ENCODE results near the gene HOXD13.

The HOXD13 gene

DNA sequence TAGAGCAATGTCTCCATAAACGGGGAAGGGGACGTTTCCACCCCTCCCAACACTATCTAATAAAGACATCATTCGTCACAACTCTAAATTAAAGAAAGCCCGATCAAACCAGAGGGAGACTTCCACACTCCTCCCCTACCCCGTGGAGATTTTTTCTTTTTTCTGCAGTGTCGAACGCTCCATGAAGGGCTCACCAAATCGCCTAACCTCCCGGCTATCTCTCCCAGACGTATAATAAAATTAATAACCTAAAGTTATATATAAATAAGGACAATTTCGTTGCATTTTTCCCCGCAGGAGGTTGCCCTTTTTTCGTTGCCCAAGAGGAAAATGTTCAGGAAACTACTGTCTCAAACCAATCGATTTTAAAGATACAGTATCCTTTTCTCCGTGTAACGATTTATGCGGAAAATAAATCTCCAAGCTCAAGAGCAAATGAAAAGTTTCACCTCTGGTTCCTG lies 11.1 kb upstream of the HOXD13 start:
- no peak for DNase-seq

DNA sequence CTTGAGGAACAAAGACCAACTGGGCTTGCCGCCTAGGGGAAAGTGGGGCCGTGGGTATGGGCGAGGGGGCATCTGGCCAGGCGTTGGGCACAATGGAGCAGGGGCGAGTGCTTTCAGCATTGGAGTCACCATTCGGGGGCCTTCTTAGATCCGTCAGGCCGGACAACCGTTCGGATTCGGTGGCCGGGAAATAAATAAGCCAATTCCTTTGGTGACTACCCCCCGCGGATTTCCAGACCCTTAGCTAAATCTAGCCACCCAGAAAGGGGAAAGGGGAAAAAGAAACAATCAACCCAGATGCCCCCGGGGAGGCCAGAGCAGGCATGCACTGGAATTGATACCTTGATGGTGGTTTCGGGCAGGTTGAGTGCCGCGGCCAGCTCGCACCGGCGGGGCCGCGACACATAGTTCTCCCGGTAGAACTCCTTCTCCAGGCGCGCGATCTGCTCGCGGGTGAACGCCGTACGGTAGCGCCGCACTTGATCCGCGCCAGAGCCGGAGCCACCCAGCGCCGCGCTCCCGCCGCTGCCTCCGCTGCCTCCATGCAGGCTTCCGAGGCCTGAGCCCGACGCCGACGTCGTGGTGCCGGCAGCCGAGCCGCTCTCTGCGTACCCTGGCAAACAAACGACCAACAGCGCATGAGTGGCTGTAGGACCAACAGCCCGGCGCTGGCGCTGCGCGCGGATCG lies 10.5 kb upstream of the HOXD13 start:
- no peak for DNase-seq

- DNase-seq: no peak
Measured at GRCh38 chr2:176082525-176082823, 10.0 kb upstream of the HOXD13 start.

DNA sequence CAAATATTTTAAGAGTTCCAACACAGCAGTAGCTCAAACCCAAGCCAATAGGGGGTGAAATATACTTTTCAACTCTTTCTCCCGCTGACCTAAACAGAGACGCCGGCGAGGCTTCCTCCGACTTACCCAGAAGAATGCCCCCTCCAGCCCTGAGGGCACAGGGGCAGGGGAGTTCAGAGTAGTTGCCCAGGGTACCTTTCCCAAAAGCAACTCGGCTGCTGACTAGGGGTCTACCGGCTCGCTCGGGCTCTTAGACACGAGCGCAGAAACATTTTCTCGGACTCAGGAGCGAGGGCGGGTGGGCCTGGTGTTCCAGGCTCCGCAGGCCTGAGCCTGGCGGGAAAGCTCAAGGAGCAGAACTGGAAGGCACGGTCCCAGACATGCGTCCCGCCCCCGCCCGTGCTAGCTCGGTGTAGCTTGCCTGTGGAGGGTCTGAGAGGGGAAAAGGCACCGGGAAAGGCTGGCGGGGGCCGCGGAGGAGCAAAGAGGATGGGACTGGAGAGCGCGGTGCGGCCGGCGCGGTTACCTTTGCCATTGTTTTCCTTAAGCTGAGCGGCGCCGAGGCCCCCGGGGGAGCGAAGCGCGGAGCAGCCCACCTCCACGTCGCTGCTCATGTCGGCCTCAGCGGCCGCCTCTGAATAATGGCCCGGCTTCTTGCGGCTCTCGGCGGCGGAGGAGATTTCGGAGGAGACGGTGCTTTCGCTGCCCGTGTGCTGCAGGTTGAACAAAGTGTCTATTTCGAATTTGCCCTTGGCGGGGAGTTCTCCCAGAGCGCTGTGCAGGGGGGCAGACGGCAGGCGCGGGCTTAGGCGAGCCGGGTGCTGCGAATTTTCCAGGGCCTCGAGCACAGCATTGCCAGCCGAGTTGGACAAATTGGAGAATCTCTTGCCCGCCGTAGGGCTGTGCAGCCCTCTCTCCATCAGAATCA lies 9.4 kb upstream of the HOXD13 start:
- no peak for DNase-seq

- DNase-seq: no peak
Measured at GRCh38 chr2:176083796-176084261, 8.7 kb upstream of the HOXD13 start, which contains the start of gene EVX2. EVX2 (minus strand) TSS chr2:176083962; CDS start chr2:176083776, 186 bp downstream.

GRCh38 chr2:176084611-176085119 lies 7.9 kb upstream of the HOXD13 start:
- no peak for DNase-seq

DNA sequence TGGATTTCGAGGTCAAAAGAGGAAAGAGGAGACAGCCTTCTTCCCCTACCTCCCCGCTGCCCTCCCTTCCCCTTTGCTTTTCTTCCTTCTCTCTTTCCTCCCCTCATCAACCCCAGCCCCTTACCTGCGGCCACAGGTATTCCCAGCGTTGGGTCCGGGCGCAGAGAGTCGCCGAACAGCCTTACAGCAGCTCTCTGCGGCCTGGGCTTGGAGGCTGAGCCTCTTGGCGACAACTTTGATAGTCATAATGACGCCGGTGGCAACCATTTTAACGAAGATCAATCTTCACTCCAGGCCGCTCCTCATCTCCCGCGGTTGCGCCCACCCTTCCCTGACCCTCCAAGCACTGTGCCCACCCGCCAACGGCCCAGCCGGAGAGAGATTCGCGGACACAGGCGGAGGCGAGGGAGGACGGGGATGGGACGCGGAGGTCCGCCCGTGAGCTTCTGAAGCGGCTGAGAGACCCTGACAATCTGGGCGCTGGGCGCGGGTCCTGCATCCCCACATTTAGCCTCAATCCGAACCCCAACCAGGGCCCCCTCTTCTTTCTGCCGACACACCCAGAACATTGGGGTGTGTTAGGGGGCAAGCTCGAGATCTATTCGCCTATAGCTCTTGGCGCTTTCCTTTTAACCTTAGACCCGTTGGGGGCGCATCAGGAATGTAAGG lies 7.3 kb upstream of the HOXD13 start:
- no peak for DNase-seq

- no peak for DNase-seq
Measured at GRCh38 chr2:176085861-176086771, 6.4 kb upstream of the HOXD13 start.

GRCh38 chr2:176087330-176088047 lies 5.0 kb upstream of the HOXD13 start:
- DNase-seq: no peak

GRCh38 chr2:176088048-176088936 lies 4.2 kb upstream of the HOXD13 start:
- no peak for DNase-seq

DNA sequence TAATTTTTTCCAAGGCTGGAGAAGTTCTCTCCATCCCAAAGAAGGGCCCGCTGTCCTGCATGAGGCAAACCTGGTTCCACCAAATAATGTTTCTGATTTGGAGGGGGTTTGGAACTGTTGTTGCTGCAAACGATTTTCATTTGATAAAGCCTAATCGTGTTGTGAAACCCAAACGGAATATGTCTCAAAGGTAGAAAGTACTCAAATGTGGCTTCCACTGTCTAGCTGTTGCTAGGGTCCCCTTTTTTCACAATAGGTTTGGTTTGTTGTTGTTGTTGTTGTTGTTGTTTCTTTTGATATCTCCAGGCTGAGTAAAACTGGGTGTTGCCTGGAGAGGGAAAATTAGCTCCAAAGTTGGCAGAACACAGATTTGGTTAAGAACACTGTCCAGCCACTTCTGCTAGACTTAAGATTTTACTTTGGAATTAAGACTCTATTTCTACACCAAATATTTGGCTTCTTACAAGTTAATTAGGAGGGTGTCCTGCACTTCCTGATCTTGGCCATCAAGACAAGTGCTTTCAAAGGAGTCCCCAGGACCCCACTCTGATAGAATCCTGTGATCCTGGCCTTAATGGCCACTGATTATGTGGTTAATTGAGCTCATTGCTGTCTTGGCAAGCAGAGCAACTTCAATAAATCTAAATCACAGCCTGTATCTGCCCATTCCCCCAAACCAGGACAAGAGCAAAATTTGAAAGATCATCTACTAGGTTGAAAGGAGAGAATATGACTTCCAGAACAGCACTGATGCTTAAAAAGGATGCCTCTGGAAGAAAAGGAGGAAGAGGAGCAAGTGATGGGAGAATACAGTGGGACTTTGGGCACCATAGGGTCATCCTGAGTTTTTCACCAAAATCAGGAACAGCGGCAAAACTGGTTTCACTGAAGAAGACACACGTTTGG lies 3.3 kb upstream of the HOXD13 start:
- DNase-seq: no peak

DNA sequence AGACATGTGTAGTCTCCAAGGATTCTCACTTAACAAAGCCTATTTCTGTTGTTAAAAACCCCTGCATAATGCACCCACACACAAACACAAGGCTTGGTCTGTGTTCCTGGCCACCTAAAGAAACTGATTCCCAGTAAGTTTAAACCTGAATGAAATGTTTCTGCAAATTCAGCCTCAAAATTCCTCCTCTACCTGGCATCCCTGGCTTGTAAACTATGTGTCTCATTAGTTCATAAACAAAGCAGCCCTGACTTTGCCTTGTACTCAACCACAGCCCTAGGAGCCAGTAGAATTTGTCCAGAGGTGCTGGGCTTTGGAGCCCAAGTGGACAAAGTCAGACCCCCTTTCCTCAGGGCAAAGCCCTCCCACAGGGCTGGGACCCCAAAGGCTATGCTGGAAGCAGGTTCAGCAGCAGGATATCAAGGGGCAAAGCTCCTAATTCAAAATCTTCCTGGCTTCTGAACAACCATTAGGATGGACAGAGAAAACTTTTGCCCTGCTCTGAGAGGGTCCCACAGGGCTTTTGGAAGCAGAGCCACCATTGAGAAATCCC lies 2.6 kb upstream of the HOXD13 start:
- no peak for DNase-seq

- no peak for DNase-seq
Measured at GRCh38 chr2:176090862-176091261, 1.7 kb upstream of the HOXD13 start.

DNA sequence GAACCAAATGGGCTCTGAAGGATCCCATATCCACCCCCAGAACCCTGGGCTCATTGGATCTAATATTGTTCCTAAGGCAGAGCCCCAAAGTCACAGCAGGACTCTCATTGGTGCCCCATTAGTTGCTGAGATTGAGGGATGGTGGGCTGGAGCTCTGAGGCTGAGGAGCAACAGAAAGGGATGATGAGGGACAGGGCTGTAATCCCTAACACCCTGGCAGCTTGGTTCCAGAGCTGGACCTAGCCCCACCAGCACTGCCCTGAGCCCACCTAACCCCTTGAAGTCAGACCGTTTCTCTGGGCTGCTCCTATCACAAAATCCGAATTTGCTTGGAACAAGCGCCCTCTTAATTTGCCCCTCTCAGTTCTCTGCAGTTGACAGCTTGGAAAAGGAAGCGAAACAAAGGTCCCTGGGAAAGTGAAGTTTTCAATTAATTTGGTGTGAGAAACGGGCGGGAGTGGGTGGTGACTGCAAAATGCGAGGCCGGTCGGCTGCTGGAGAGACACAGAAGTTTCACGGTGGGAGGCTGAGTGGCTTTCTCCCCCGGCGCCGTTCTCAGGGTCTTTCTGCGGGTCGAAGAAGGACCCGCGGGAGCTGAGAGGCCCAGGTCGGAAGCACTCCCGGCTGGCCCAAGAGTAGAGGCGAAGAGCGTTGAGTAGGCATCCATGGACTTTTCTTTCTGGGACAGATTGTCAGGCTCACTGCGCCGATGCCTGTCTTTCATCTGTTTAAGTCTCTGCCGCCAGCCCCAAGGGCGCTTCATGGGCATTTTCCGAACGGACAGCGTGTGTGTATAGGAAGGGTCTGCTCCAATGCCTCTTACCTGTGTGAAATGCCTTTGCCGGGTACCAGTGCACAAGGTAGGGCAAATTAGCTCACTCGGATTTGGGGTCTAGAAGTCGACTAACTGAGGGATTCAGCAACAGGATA lies 927 bp upstream of the HOXD13 start:
- no peak for DNase-seq

DNA sequence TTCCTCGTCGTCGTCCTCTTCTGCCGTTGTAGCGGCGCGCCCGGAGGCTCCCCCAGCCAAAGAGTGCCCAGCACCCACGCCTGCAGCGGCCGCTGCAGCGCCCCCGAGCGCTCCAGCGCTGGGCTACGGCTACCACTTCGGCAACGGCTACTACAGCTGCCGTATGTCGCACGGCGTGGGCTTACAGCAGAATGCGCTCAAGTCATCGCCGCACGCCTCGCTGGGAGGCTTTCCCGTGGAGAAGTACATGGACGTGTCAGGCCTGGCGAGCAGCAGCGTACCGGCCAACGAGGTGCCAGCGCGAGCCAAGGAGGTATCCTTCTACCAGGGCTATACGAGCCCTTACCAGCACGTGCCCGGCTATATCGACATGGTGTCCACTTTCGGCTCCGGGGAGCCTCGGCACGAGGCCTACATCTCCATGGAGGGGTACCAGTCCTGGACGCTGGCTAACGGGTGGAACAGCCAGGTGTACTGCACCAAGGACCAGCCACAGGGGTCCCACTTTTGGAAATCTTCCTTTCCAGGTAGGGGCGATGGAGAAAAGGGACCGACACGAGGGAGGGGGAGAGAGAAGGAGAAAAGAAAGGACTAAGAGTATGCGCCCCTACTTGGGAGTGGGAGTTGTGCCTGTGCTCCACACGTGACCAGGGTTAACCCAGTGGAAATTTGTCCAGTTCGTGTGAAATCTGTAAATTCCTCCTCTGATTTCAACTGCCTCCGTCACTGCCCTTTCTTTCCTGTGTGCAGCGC lies 800 bp downstream of the HOXD13 start:
- no peak for DNase-seq

- DNase-seq: no peak
Measured at GRCh38 chr2:176093898-176094249, 1.4 kb downstream of the HOXD13 start.

- DNase-seq: no peak
Measured at GRCh38 chr2:176094349-176094748, 1.8 kb downstream of the HOXD13 start.
